ENCODE measurements around the gene ATF5.

ATF5 gene

DNA sequence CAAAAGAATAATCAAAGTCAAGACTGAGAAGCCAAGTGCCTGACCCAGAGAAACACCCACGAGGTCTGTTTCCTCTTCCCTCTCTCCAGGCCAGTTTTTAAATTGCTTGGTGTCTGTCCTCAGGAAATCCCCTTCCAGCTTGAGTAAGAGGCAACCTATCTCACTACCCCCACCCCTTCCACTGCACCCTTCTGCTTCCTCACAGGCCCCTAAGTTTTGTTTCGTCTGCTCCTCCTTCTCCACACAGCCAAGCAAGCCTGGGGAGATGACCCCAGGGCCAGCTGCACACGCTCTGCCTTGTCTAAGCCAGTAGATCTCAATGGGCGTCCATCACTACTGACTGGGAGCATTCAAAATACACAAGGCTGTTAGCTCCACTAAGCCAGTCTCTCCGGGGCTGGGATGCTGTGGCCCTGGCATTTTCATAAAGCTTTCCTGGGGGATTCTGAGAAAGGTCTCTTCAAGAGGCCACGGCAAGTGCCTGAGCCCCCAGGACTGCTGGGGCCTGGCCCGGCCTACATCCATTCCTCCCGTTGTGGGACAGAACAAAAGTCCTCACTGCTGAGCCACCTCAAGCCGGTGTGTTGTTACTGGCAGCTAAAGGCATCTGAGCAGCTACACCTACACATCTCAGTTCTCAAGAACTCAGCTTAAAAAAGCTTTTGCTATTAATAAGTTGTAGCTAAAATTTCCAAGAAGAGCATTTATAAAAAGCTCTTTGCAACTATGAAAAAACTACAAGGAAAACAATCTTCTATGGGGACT lies 17.4 kb upstream of the ATF5 start:
- no peak overlapping the region for H3K4me3 ChIP-seq (ENCODE audit: insufficient read depth, low read depth, low read length)
- no peaks in the 10 kb centered on the region for H3K27me3 ChIP-seq (ENCODE audit: control insufficient read depth, insufficient read depth, low read length, poor library complexity, severe bottlenecking)
- WGBS, 2 experiments = 78 to 79% methylated on average over 9 of the region's 9 CpGs
- no peak overlapping the region for H3K27ac ChIP-seq (ENCODE audit: insufficient read depth, low read depth, low read length, poor library complexity, severe bottlenecking)
- no peaks in the 10 kb centered on the region for H3K9me3 ChIP-seq (ENCODE audit: control insufficient read depth, low read length)
- no peaks in the 10 kb centered on the region for H3K4me1 ChIP-seq (ENCODE audit: control insufficient read depth, insufficient read depth, low read length)
- peaks cover 53% of the 10 kb centered on the region for H3K36me3 ChIP-seq (ENCODE audit: control insufficient read depth, insufficient read depth, low read length)

GRCh38 chr19:49912965-49913685 lies 15.9 kb upstream of the ATF5 start:
- Histone ChIP-seq H3K36me3 (ENCODE audit: control insufficient read depth, insufficient read depth, low read length) (peaks cover 39% of the 10 kb centered on the region), H3K4me3 (ENCODE audit: insufficient read depth, low read depth, low read length) (no peak overlapping the region), H3K4me1 (ENCODE audit: control insufficient read depth, insufficient read depth, low read length) (peaks cover 6% of the 10 kb centered on the region), H3K27me3 (ENCODE audit: control insufficient read depth, insufficient read depth, low read length, poor library complexity, severe bottlenecking) (no peaks in the 10 kb centered on the region), H3K27ac (ENCODE audit: insufficient read depth, low read depth, low read length, poor library complexity, severe bottlenecking) (no peak overlapping the region), H3K9me3 (ENCODE audit: control insufficient read depth, low read length) (no peaks in the 10 kb centered on the region)
- WGBS, 2 experiments = 92 to 94% methylated on average over 21 of the region's 21 CpGs

- WGBS, 2 experiments = 95 to 97% methylated on average over 10 of the region's 10 CpGs
- Histone ChIP-seq H3K27me3 (ENCODE audit: control insufficient read depth, insufficient read depth, low read length, poor library complexity, severe bottlenecking) (no peaks in the 10 kb centered on the region), H3K4me3 (ENCODE audit: insufficient read depth, low read depth, low read length) (no peak overlapping the region), H3K4me1 (ENCODE audit: control insufficient read depth, insufficient read depth, low read length) (peaks cover 6% of the 10 kb centered on the region), H3K27ac (ENCODE audit: insufficient read depth, low read depth, low read length, poor library complexity, severe bottlenecking) (no peak overlapping the region), H3K9me3 (ENCODE audit: control insufficient read depth, low read length) (no peaks in the 10 kb centered on the region), H3K36me3 (ENCODE audit: control insufficient read depth, insufficient read depth, low read length) (peaks cover 33% of the 10 kb centered on the region)
These were observed 15.3 kb upstream of the ATF5 start for GRCh38 chr19:49913720-49914119.

- Histone ChIP-seq H3K9me3 (ENCODE audit: control insufficient read depth, low read length) (no peaks in the 10 kb centered on the region), H3K4me1 (ENCODE audit: control insufficient read depth, insufficient read depth, low read length) (peaks cover 6% of the 10 kb centered on the region), H3K4me3 (ENCODE audit: insufficient read depth, low read depth, low read length) (no peak overlapping the region), H3K36me3 (ENCODE audit: control insufficient read depth, insufficient read depth, low read length) (peaks cover 23% of the 10 kb centered on the region), H3K27me3 (ENCODE audit: control insufficient read depth, insufficient read depth, low read length, poor library complexity, severe bottlenecking) (no peaks in the 10 kb centered on the region), H3K27ac (ENCODE audit: insufficient read depth, low read depth, low read length, poor library complexity, severe bottlenecking) (no peak overlapping the region)
- WGBS, 2 experiments = 96 to 97% methylated on average over 6 of the region's 6 CpGs
These were observed 13.7 kb upstream of the ATF5 start for GRCh38 chr19:49915271-49915670.

DNA sequence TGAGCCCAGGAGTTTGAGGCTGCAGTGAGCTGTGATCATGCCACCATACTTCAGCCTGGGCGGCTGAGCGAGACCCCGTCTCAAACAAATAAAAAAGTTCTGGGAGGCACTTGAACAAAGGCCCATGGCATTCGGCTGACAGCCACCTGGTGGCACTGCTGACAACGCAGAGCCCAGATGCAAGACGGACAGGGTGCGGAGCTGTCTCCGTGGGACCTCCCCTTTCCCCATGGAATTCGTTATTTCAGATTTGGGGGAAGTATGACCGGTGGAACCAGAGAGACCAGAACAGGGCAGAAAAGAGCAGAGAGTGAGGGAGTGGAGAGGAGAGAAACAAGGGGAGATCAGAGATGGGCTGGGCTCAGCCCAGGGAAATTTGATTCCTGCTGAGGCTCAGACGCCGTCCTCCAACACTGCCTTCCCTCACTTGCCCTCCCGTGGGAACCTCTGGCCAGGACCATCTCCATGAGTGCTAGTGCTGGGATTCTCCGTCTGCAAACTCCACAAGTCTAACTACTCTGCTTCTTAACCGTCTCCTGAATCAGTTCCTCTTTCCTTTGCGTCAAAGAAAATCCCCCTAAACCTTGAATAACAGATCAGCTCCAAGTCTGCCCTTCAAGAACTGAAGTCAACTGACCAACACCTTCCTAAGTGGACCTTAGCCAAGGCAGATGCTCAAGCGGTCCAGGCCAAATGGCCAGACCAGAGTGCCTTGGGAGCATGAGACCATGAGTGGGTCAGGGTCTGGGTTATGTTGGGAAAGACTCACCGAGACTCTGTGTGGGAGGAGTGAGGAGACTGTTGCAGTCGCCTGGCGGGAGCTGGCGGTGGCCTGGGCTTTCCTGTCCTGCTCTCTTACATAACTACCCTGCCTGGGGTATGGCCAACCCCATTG lies 11.9 kb upstream of the ATF5 start:
- Histone ChIP-seq H3K36me3 (ENCODE audit: control insufficient read depth, insufficient read depth, low read length) (peaks cover 23% of the 10 kb centered on the region), H3K27ac (ENCODE audit: insufficient read depth, low read depth, low read length, poor library complexity, severe bottlenecking) (no peak overlapping the region)
- WGBS, 2 experiments = 85 to 87% methylated on average over 21 of the region's 21 CpGs

GRCh38 chr19:49918089-49918488 lies 10.9 kb upstream of the ATF5 start:
- peaks cover 19% of the 10 kb centered on the region for H3K36me3 ChIP-seq (ENCODE audit: control insufficient read depth, insufficient read depth, low read length)
- no peaks in the 10 kb centered on the region for H3K9me3 ChIP-seq (ENCODE audit: control insufficient read depth, low read length)
- no peaks in the 10 kb centered on the region for H3K27me3 ChIP-seq (ENCODE audit: control insufficient read depth, insufficient read depth, low read length, poor library complexity, severe bottlenecking)
- no peak overlapping the region for H3K27ac ChIP-seq (ENCODE audit: insufficient read depth, low read depth, low read length, poor library complexity, severe bottlenecking)
- H3K4me1 ChIP-seq (ENCODE audit: control insufficient read depth, insufficient read depth, low read length) = peaks cover 13% of the 10 kb centered on the region
- 92% methylated on average over 8 of the region's 8 CpGs for WGBS, 2 experiments
- no peak overlapping the region for H3K4me3 ChIP-seq (ENCODE audit: insufficient read depth, low read depth, low read length)

More for the DNA sequence above, 11.9 kb upstream of the ATF5 start:
- H3K4me3 ChIP-seq (ENCODE audit: insufficient read depth, low read depth, low read length) = no peak overlapping the region
- H3K27me3 ChIP-seq (ENCODE audit: control insufficient read depth, insufficient read depth, low read length, poor library complexity, severe bottlenecking) = no peaks in the 10 kb centered on the region
- H3K9me3 ChIP-seq (ENCODE audit: control insufficient read depth, low read length) = no peaks in the 10 kb centered on the region
- H3K4me1 ChIP-seq (ENCODE audit: control insufficient read depth, insufficient read depth, low read length) = peaks cover 7% of the 10 kb centered on the region

DNA sequence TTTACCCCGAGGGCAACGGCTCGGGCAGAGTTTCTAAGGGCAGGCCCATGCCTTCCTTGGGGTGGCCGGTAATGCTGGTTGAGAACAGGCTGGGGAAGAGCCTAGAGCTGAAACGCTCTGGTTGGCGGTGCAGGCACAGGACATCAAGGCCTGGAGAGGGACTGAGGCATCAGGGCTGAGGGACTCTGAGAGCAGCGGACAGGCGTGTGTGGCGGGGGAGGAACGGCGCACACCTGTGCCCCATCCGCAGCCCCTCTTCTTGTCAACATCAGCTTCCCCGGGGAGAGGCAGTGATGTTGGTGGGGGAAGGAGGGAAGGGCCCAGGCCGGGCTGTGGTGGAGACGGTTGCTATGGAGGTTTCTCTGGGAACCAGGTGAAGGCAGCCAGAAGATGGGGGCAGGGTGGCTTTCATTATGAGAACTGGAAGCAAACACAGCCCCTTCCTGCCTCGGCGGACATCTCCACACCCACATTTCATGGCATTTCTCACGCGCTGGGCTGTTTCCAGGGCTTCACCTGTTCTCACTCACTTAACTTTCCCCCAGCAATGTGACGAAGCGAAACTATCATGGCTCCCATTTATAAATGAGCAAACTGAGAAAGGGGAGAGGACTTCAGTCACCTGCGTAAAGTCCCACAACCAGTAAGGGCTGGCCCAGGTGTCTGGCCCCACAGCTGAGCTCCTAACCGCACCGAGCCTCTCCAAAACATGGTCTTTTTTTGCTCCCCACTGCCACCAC lies 8.2 kb upstream of the ATF5 start:
- Histone ChIP-seq H3K36me3 (ENCODE audit: control insufficient read depth, insufficient read depth, low read length) (peaks cover 10% of the 10 kb centered on the region), H3K4me1 (ENCODE audit: control insufficient read depth, insufficient read depth, low read length) (peaks cover 14% of the 10 kb centered on the region), H3K27me3 (ENCODE audit: control insufficient read depth, insufficient read depth, low read length, poor library complexity, severe bottlenecking) (no peaks in the 10 kb centered on the region), H3K27ac (ENCODE audit: insufficient read depth, low read depth, low read length, poor library complexity, severe bottlenecking) (no peak overlapping the region), H3K4me3 (ENCODE audit: insufficient read depth, low read depth, low read length) (no peak overlapping the region), H3K9me3 (ENCODE audit: control insufficient read depth, low read length) (no peaks in the 10 kb centered on the region)
- WGBS, 2 experiments = 94 to 96% methylated on average over 24 of the region's 24 CpGs

DNA sequence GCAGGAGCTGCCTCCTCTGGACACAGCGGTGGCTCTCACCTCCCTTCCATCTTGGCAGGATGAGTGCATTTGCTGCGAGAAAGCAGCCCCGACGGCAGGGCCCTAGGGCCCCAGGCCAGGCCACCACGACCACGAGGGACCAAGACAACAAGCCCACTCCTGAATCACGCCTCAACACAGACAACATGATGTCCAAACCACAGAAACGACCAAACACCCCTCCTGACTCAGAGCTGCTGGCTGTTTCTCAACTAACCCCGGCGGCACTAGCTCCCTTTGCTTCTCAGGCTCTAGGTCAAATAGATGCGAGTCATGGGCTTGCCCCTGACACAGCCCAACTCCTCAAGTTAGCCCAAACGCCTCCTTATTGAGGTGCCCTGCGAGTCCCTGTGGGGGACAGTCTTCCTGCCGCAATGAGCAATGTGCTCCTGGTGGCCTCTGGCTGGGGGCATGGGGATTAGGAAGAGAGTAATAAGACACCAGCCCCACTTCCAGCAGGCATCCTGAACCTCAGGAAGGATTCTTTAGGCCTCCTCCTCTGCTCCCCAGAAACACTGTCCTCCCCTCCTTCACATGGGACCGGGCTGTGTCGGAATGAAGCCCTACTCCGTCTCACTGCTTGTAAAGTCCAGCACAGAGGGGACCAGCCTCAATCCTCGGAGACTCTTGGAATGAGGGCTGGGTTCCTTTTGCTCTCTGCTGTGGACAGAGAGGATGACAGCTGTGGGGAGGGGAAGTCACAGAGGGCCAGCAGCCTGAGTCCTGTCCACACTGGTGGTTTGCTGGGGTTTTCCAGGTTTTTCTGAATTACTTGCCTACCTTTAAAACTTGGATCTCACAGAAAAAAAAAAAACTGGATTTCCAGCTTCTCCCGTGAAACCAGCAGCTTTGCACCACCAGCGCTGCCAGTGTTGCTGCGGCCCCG lies 6.9 kb upstream of the ATF5 start:
- Histone ChIP-seq H3K4me3 (ENCODE audit: insufficient read depth, low read depth, low read length) (no peak overlapping the region), H3K27ac (ENCODE audit: insufficient read depth, low read depth, low read length, poor library complexity, severe bottlenecking) (no peak overlapping the region), H3K27me3 (ENCODE audit: control insufficient read depth, insufficient read depth, low read length, poor library complexity, severe bottlenecking) (no peaks in the 10 kb centered on the region), H3K36me3 (ENCODE audit: control insufficient read depth, insufficient read depth, low read length) (peaks cover 14% of the 10 kb centered on the region), H3K9me3 (ENCODE audit: control insufficient read depth, low read length) (no peaks in the 10 kb centered on the region), H3K4me1 (ENCODE audit: control insufficient read depth, insufficient read depth, low read length) (peaks cover 15% of the 10 kb centered on the region)
- 91 to 92% methylated on average over 22 of the region's 22 CpGs for WGBS, 2 experiments

Data from ectodermal cell (in vitro differentiated cells).